Anterior cingulate cortex (tissue), 58 donors: ENCODE measurements around the gene SLC35G1.

Source experiments
- DNase-seq, 58 donors: peaks; one replicate each; lab custom pipeline; 2025; lab: John Stamatoyannopoulos, UW

SLC35G1 gene

DNA sequence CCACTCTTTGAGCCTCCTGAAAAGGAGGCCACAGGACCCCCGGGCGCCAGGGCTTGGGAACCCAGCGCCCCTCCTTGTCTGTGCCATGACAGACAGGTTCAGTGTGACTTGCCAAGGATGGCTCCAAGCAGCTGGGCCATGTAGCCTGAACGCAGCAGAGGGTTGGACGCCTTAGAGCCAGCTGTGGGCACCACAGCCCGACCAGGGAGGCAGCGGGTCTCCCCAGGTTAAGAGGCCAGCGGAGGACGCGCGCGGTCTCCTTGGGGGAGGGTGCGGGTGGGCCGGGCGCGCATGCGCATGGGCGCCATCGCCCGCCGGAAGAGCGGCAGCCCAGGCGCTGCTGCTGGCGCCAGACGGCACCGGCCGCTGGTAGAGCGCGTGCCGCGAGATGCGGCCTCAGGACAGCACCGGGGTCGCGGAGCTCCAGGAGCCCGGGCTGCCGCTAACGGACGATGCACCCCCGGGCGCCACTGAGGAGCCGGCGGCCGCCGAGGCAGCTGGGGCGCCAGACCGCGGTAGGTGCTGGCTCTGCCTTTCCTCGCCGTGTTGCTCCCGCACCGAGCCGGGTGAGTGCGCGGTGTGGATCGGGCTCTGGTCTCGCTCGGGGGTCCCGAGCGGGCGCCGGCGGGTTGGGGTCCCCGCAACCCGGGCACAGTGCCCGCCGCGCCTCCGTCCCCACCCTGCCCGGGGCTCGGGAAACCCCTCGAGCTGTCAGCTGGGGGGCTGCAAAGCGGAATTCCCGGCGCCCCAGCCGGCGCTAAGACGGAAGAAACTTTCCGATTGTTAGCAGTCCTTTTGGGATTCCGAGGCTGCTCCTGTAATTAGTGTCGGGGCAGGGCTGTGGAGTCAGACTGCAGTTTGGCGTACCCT is at the start of gene SLC35G1:
TSS of gene SLC35G1 (plus strand) at position 333 of the 870 bp plus-strand sequence. CDS start at position 389, 56 bp downstream.
- DNase-seq: peak in 55 of 58 donors; percentile 10 to 81 (median 45)

- DNase-seq: no peak
Observed at GRCh38 chr10:93844979-93845626, 48.7 kb upstream of the SLC35G1 start.

GRCh38 chr10:93849593-93849992 is 44.2 kb upstream of the SLC35G1 start:
- no peak for DNase-seq

- no peak for DNase-seq
Observed at GRCh38 chr10:93850031-93851015, 43.5 kb upstream of the SLC35G1 start.

GRCh38 chr10:93851169-93851568 is 42.6 kb upstream of the SLC35G1 start:
- no peak for DNase-seq

DNA sequence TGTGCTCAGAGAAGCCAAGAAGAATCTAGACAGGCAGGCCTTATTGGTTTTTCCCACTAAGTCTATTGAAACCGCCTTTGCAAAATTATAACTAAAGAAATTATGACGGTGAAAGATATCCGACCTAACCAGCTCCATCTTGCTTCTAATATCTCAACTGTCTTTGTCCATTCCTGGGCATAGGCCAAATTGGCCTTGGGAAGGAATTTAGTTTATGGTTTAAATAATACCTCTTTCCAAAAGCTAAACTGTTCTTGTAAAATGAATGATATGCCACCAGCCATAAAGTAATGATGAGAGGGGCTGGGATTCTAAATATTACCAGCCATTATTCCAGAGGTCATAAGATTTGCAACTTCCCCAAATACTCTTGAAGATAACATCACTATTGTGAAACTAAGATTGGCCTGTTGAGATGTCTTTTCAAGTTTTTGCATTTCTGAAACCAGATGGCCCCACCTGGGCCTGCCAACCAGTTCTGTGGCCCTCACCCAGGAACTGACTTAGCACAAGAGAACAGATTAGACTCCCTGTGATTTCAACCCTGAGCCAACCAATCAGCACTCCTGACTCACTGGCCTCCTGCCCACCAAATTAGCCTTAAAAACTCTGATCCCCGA is 41.2 kb upstream of the SLC35G1 start:
- no peak for DNase-seq

GRCh38 chr10:93854975-93855374 is 38.8 kb upstream of the SLC35G1 start:
- DNase-seq: no peak

DNA sequence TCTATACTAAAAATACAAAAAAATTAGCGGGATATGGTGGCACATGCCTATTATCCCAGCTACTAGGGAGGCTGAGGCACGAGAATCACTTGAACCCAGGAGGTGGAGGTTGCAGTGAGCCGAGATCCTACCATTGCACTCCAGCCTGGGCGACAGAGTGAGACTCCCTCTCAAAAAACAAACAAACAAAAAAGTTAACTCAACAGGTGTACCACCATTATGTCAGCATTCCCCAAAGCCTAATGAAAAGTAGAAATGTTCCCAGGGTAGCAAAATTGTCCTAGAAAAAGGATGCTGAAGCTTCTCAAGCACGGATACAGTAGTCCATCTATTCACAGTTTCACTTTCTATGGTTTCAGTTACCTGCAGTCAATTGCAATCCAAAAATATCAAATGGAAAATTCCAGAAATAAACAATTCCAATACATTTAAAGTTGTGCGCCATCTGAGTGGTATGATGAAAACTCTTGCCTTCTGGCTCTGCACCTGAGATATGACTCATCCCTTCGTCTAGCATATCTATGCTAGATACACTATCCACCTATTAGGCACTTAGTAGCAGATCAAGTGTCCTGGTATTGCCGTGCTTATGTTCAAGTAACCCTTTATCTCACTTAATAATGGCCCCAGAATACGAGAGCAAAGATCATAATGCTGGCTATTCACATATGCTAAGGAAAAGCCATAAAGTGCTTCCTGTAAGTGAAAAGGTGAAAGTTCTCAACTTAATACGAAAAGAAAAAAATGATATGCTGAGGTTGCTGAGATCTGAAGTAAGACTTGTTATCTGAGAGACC is 37.2 kb upstream of the SLC35G1 start:
- DNase-seq: no peak

- peak in 1 of 58 donors; percentile 1 for DNase-seq
Observed at GRCh38 chr10:93859049-93859655, 34.6 kb upstream of the SLC35G1 start.

GRCh38 chr10:93861825-93862224 is 32.0 kb upstream of the SLC35G1 start:
- no peak for DNase-seq

- no peak for DNase-seq
Observed at GRCh38 chr10:93865794-93866425, 27.9 kb upstream of the SLC35G1 start.

DNA sequence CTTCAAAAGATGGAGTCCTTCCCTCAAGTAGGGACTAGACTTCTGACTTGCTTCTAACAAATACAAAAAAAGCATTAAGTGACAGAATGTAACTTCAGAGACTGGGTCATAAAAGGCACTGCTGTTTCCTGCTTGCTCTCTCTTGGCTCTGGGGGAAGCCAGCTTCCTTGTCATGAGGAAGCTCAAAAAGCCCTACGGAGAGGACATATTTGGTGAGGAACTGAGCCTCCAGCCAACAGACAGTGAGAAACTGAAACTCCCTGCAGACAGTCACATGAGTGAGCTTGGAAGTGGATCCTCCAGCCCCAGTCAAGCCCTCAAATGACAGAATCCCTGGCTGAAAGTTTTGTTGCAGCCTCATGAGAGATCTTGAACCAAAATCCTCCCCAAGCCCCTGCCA is 26.3 kb upstream of the SLC35G1 start:
- DNase-seq: no peak

DNA sequence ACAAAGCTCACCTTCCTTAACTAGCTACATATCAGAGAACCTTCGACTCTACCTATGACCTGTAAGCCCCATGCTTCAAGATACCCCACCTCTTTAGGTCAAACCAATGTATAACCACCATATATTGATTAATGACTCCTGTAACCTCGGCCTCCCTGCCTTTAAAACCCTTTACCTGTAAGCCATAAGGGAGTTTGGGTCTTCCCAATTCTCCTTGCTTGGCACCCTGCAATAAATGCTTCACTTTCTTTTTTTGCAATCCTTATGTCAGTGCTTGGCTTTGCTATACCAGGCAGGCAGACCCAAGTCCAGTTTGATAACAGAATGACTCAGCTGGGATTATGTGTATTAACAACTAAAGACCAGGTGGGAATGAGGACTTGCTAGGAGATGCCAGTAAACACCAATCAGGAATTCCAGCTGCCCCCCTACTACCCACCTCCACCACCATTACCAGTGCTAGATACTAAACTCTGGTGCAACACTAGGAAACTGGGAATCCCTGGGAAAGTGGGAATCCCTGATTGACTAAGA is 22.0 kb upstream of the SLC35G1 start:
- DNase-seq: no peak

DNA sequence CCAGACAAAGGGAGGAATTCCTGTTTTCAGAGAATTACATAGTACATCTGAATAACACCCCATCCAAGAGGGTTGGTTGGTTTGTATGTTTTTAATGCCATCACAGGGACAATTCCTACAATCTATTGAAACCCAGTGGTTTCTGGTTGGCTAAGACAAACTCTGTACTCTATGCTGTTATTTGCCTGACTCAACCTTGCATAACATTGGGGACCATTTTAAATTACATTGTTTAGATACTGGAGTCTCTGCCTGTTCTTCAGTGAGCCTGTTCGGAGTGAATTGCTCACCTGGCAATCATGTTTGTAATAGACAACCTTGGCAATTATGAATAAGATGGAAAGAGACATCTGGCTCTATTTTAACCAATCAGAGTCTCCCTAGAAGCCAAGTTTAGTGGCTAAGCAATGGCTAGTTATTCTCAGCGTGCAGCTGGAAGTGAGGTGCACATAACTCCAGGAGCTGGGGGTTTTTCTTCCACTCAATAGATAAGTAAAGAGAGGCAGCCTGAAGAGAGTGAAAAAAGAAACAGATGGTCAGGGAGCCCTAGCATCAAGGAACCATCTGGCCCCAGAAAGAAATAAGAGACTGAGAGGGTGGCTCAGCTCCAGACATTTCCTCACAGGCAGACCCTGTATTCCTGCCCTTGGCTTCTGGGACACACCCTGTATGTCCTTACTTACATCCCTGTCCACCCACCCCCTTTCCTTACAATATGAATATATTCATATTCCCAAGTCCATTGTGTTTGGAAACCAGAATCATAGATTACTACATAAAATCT is 21.2 kb upstream of the SLC35G1 start:
- DNase-seq: no peak

DNA sequence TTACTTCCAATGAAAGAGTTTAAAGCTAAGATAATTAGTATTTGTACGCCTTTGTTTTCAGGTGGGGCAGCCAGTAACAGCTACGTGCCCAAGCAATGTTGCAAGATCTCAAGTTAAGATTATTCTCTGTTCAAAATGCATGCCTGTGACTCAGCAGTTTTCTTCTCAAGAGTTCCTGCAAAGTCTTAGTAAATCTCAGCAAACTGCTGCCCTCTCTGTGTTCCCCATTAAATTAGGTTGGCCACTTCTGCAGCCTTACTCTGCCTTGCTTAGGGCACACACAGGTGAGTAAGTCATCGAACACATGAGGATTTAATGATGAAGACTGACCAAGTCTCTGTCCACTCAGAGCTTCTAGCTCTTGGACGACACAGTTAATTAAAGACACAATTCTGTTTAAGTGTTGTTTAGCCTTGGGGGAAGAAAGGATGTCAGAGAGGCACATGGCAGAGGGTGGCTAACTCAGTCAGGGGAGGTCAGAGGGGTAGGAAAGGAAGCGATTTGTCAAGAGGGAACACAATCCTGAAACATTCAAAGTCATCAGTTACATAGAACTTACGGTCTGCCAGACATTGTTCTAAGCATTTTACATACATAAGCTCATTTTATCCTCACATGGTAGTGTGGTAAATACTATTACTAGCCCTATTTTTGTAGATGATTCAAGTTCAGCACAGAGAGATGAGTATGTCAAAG is 20.2 kb upstream of the SLC35G1 start:
- DNase-seq: no peak

GRCh38 chr10:93874309-93875031 is 19.3 kb upstream of the SLC35G1 start:
- no peak for DNase-seq
